Activated CD8-positive, alpha-beta memory T cell treated with anti-CD3 and anti-CD28 coated beads for 1 hour (primary cell): ENCODE measurements around the gene MPP1.

Source experiments
- DNase-seq, 2 donors: peaks; one replicate each; pipeline ENCODE4 v3.0.0-alpha.2; 2020; ENCODE audit warnings: low read depth in 1 of 2; ENCODE audit errors: extremely low read depth in 1 of 2

The MPP1 gene

DNA sequence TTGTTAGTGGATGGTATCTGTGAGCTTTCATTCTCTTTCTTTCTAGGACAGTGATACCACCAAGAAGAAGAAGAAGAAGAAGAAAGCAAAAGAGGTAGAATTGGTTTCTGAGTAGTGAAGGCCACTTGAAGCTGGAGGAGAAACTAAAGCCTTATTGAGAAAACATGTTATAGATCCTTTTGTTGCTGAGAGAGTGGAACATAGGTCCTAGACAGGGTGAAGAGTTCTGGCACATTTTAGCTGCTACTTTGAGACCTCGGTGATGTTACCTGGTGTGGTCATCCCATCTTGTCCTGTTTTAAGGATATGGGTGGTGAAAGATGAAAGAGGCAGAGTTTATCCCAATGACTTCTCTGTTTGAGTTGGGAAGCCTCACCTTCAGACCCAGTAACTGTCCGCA lies 28.5 kb downstream of the MPP1 start:
- no peak for DNase-seq

DNA sequence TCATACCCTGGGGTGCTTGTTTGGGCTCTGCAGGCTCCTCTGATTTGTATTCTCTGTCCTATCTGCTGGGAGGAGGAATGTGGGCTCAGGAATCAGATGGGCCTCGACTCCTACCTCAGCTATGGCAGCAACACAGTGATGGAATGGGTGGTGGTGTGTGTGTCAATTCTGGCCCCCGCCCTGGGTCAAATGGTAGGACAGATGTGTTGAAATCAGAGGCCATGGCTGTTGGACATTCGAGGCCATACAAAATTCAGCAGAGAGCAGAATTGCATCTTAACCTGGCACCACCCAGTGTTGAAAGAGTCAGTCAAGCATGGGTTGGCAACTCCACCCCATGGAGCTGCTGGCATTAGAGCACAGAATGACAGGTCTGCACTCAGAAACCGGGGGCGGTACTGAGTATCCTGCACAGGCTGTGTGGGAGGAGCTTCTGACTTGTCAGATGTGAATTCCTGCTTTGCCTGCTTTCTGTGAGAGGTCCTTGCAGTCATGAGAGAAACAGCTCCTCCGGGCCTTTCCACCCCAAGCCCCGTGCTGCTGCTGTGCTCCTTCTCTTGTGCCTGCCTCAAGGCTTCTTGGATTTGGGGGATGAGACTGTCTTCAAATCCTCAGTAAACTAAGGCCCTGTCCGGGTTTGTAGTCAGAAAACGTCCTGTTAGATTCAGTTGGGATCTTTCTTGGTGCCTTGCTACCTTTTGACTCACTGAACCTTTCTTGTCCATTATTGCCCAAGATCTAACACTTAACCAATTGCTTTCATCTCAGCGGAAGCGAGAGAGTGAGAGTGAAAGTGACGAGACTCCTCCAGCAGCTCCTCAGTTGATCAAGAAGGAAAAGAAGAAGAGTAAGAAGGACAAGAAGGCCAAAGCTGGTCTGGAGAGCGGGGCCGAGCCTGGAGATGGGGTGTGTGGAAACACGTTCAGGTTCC lies 29.6 kb downstream of the MPP1 start:
- DNase-seq = no peak

DNA sequence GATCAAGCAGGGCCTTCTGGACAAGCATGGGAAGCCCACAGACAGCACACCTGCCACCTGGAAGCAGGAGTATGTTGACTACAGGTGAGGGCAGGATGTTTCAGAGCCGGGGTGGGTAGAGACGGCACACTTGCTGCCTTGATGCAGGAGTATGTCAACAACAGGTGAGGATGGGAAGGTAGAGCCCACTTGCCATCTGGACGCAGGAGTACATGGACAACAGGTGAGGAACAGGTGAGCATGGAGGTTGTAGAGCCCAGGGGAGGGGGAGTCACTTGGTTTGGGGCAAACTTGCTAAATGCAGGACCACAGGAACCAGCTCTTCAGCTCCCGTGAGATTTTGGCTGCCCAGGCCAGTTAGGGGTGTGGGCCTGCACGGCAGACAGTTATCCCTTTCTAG lies 30.7 kb downstream of the MPP1 start:
- no peak for DNase-seq

DNA sequence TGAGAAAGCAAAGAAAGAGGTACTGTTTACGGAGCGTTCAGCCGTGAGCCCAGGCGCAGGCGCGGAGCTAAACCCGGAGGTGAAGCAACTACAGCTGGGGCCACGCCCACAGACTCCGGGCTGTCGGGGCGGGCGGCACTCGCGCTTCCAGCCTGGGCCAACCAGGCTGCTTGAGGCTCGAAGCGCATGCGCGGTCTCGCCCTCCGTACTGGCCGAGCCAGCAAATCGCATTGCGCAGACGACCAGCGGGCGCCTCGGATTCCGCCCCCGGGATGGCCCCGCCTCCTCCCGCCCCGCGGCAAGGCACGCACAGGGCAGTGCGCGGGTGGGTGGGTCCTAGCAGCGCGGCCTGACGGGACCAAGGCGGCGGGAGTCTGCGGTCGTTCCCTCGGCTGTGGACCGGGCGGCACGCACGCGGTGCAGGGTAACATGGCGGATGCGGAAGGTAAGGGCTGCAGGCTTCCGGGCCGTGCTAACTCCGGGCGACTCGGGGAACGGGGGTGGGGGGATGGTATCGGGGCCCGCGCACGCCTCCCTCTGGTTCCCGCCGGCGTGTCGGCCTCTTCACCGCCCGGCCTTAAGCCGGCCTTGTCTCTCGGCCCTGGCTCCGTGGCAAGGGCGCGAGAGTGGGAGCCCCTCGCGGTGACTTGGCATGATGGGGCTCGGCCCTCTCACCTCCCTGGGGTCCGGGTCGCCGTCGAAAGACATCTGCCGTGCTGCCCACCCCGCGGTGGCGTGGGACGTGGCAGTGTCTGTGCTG lies 42.6 kb downstream of the MPP1 start, which contains the start of gene DKC1:
DKC1 (plus strand) TSS at position 328 of the 760 bp plus-strand sequence; CDS start at position 430, 102 bp downstream.
- DNase-seq = peak; percentile 84 to 89

DNA sequence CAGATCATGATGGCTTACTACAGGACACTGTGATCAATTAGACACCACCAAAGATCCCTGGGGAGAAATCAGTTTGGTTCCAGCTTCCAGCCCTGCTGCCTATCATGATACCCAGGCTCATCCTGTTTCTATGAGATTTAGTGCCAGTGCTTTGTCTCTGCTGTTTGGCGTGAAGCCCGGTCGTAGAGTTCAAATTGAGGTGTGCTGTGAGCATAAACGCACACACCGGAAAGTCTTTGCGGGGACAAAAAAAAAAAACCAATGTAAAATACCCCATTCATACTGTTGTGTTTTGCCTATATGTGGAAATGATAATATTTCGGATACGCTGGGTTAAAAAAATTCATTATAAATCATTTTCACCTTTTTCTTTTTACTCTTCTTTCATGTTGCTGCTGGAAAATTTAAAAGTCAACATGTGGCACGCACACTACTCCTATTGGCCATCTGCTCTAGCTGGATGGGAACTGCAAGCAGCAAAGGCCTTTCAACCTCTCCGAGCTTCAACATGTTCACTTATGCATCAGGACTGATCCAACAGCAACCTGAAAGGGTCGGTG lies 43.2 kb downstream of the MPP1 start:
- no peak for DNase-seq

DNA sequence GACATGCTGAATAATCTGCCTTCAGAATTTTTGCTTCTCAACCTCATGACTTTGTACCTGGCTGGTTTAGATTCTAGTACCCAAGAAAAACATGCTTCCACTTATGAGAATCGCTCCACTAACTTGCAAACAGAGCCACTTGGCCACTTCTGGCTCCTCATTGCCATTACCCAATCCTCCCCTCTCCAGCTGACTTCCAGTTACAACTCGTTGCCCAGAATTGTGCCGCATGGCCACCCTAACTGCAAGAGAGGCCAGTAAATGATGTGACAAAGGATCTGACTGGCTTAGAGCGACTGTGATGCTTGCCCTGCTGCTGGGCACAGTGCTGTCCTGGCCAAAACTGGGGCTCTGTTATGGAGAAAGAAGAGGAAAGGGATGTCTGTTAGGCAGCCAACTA lies 46.6 kb downstream of the MPP1 start:
- no peak for DNase-seq

DNA sequence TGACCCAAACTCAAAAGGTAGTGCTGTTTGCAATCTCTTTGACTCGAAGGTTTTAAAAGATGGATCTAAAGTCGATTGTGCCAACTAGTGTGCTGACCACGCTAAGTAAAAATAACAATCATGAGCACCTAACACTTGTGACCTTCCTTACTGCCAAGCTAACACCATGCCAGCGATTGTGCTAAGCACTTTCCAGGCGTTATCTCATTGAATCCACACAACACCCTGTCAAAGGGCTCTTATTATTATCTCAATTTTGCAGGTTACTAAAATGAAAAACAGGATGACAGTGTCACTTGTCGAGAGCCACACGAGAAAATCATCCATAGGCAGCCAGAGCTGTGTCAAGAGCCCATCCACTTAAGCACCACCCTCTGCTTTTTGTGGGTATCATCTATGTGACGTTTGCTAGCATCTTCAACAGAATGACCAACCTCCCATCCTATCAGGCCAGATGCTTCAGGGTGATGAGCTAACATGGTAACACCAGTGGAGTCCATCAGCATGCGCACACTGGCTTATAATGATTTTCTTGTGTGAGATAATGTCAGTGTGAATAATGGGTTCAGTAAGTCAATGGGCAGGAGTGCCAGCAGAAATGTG lies 53.5 kb downstream of the MPP1 start:
- DNase-seq = no peak

DNA sequence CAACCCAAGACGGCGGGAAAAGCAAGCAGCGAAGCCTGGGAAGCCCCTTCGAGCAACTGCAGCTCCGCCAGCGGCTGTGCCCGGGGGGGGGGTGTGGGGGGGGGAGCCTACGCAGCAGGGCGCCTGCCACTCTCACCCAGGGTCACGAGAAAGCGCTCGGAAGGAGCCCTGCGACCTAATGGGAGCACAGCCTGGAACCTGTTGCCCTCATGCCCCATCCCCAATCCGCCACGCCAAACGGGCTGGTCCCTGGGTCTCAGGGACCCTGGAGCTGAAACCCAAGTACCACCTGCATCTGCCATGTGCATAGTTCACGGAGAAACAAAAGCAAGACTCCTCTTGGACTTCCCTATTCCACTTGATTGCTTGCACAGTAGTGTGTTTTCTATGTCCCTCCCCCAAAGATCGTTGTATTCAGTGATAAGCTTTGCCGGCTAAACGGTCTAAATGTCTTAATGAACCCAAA lies 54.0 kb downstream of the MPP1 start:
- DNase-seq = no peak

DNA sequence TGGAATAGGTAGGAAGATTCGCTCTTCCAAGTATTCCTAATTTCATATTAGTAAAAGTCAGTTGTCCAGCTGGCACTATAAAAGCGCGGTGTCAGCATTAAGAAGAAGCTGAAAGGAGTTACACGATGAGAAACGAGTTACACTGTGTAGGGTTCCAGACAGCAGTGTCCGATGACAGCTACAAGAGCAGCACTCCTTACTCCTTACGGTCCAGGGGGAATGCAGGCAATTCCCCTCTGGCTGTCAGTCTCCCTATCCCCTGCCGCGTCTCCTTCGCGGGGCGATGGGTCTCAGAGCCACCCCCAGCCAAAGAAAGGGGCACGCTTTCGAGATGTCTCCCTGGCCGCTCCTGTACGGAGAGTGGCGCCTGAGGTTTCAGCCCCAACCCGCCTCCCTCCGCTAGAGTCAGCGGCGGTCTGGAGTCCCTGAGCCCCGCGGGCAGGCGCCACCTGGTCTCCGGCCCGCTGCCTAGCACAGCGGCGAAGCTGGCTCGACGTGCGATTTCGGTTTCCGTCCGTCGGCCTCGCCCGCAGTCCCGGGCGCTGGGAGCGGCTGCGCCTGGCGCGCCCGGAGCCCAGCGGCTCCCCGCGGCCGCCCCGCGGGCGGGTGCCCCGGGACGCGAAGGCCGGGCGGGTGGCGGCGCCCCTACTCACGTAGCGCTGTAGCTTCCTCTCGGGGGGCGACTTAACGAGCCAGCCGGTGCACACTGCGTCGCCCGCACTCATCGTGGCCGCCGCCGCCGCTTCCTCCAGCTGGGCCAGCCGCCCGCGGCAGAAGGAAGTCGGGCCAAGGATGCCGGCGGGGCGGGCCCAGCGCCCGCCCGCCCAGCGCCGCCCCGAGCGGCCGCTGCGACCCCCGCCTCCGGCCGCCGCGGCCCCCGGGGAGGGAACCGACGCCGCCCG lies 54.7 kb downstream of the MPP1 start, which contains the start of gene GAB3:
GAB3 (minus strand) TSS at position 777 of the 902 bp plus-strand sequence; CDS start at position 725, 52 bp downstream.
- peak in 1 of 2 donors; percentile 20 for DNase-seq

DNA sequence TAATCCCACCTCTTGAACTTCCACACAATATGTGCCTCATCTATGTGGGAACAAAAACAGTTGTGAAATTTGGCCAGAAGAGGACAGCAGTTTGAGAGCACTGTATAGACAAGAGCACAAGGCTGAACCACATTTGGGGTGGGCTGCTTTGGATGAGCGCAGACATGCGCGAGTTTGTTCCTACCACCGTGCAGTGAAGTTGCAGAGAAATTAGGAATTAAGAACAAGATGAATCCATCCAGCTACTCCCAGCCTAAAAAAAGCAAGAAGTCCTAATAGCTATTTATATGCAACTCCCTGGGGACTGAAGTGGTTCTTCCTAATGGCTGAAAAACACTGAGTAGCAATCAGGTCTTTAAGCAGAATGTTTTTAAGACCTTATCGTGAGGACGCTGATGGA lies 55.4 kb downstream of the MPP1 start:
- DNase-seq = no peak

DNA sequence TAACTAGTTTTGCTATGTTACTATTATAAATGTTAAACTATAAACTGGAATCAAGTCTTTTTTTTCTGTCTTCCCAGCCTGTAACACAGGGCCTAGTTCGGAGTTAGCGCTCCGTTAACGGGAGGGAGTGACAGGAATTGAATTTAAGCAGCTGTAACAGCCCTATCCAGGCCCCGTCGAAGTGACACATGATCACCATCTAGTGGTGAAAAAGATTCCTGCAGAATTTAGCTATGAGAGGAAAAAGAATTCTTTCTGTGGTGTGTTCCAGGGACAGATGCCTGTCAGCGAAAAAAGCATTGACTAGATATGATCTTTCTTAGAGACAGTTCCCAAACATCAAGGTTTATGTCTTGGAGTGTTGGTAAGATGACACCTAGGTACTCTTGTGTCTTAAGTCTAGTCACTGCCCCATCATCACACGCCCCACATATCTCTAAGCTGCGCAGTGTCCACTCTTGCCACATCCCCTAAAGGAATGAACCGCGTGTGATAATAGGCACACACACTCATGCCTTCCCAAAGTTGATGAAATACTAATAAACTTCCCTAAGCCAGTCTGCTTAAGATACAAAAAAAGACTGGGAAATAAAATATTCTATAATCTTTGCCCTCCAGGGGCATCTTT lies 56.5 kb downstream of the MPP1 start:
- DNase-seq = no peak

DNA sequence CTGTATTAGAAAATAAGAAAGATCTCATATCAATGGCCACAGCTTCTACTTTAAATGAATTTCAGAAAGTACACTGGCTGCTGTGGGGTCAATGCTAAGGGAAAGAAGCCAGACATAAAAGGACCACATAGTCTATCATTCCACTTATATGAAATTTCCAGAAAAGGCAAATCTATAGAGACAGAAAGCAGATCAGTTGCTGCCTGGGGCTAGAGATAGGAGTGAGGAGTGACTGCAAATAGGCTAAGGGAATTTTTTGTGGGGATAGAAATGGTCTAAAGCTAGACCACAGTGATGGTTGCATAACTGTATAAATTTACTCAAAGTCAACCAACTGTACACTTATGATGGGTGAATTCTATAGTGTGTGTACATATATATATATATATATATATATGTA lies 62.7 kb downstream of the MPP1 start:
- no peak for DNase-seq

DNA sequence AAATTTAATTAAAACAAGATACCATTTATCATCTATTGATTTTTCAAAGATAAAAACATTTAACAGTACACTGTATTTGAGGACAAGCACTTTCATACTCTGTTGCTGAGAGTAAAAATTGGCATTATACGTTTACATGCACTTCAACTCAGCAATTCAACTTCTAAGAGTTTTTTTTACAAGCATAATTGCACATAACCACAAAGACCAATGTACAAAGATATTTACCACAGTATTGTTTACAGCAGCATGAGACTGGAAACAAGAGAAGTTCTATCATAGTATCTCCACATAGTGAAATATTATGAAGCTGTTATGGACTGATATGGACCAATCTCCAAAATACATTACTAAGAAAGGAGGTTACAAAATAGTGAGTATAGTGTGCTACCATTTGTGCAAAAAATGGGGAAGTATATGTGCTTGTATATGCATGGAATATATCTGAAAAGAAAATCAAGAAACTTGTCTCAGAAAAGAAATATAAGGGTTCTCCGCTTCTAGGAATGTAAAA lies 65.3 kb downstream of the MPP1 start:
- DNase-seq = no peak

DNA sequence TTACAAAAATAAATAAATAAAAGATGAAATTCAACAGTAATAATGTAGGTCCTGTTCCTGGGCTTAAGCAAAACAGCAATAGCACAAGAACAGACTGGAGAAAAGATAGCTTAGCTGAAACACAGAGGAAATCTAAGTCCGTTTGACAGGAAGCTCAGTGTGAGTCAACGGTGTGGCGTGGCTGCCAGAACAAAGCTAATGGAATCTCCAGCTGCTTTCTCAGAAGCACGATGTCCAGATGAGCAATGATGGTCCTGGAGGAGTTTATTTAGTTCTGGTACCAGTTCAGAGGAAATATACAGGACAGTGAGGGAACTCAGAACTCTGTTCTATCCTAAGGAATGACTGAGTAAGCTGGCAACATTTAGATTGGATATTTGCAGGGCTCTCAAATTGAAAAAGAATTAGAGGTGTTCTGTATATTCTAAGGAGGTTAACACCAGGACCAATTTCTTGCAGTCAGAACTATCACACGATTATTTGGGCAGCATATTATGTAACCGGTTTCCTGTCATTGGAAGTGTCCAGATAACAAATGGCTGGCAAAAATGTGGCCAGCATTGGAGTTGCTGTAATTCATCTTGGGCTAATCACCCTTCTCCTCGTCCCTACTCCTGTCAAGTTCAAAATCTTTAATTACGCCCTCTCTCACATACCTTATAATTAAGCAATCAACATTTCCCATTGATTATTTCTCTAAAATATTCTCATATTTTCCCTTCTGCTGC lies 67.1 kb downstream of the MPP1 start:
- no peak for DNase-seq

DNA sequence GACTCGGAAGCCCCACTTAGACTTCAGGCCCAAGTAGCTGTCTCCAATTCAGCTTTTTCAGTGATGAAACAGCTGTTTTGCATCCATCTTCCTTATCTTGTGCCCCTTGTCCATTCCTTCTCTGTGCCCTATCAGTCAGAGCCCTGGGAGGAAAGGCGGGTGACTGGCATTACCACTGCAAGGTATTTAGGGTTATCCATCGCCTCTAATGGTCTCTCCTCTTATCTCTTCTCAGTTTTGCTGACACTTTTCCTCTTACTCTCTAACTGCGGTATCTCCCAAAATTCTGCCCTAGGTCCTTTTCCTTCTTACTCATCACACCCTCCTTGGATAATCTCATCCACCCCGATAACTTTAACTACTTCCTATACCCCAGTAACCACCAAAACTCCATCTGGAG lies 68.1 kb downstream of the MPP1 start:
- no peak for DNase-seq

DNA sequence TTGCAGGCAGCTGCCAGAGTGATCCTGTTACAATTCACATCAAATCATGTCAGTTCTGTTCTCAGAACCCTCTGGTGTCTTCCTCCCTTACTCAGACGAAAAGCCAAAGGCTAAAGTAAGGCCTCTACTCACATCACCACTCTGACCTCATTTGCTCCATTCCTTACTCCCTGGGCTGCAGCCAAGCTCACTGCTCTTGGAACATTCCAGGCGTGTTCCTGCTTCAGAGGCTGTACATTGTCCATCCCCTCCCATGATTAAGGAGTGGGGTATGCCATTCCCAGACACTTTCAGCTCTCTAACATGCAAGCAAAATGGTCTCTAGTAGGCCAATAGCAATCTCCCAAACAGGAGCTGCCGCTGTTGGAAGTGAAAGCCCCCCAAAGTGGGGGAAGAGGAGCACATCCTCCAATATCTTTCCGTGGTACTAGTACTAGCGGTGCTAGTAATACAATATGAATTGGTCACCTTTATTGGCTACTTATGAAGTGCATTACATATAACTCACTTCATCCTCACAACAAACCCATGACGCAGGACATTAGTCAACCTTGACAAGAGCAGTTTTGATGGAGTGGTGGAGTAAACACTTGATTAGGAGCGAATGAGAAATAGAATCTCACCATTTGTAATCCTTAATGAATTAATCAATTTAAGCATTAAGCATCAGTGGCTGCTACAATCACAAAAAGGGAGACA lies 69.4 kb downstream of the MPP1 start:
- DNase-seq = no peak

DNA sequence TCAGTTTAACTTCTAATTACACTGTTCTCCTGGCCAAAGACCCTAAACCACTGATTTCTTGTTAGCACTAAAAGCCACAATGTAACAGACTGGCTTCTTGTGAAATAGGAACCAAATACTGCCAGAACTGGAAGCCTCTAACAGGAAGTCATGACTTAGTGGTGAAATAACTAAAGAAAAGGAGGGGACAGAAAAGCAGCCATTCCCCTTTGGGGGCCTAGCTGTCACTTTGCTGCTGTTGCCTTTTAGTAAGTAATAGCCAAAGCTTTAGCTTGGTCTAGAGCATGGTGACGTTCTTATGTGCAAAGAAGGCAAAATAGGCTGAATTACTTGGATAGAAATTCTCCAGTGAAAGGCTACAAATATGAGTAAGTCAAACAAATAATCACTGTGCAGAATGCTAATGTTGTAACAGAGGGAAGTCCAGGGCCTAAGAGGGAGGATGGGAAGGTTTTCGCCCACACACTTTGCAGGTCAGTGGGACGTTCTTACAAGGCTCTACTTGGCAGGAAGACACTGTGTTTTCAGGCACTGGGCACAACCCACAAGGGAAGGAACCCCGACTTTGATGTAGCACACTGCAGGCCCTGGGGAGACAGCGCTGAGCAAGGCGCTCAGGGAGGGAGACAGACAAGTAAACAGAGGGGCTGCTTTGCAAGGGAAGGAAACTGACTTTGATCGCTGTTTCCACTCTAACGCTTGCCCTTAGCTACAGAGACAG lies 71.1 kb downstream of the MPP1 start:
- DNase-seq = no peak
